OCI-LY7 (cell line): ENCODE results near the gene APOBEC3A. TPM values are rescaled to one million over a fixed set of nuclear protein-coding genes. Genes with fewer than 3 reads are reported as not detected.
"Not testable (repeated sequence)": the region's sequence is repeated elsewhere in the genome, so short reads cannot be mapped to it uniquely, and the experiment has no call there.

ENCODE experiments used
- BruUV-seq: library from RNA; stranded (reverse); fragments of 400-500 nt; replicated peaks from 2 replicates; lab custom pipeline; 2021; lab: Mats Ljungman, UMichigan
- CTCF ChIA-PET: fragments of 300-600 bp; sonication (Branson Sonifier 250); formaldehyde crosslinking; loops from one replicate; lab custom pipeline; 2022; ENCODE audit warnings: antibody characterized with exemption; ENCODE audit not compliant: unreplicated experiment; lab: Charles Lee
- POLR2A ChIA-PET: fragments of 300-600 bp; sonication (Branson Sonifier 250); formaldehyde crosslinking; loops from one replicate; lab custom pipeline; 2022; ENCODE audit warnings: antibody characterized with exemption; lab: Charles Lee
- DNase-seq: peaks from one replicate; pipeline ENCODE4 v3.0.0-alpha.2; 2015; ENCODE audit warnings: low spot score
- H2AFZ ChIP-seq: fragments of 200-600 bp; sonication (generic), shearing (Covaris generic); 2 replicates; pipeline ENCODE4 v1.6.1; 2014; ENCODE audit warnings: mild to moderate bottlenecking, antibody characterized with exemption, low read length, moderate library complexity
- H3K27ac ChIP-seq: fragments of 200-600 bp; sonication (generic); 2 replicates; pipeline ENCODE4 v1.5.1; 2014; ENCODE audit warnings: mixed run types, low read depth, mild to moderate bottlenecking, moderate library complexity, low read length, inconsistent platforms; ENCODE audit not compliant: poor library complexity, severe bottlenecking
- H3K36me3 ChIP-seq: fragments of 200-600 bp; sonication (generic); 2 replicates; pipeline ENCODE4 v1.6.1; 2014; ENCODE audit warnings: mild to moderate bottlenecking, antibody characterized with exemption, low read length, moderate library complexity, mixed read lengths; ENCODE audit not compliant: insufficient read depth
- H3K4me1 ChIP-seq: fragments of 200-600 bp; sonication (generic); 2 replicates; pipeline ENCODE4 v1.5.1; 2014; ENCODE audit warnings: mild to moderate bottlenecking, low read length; ENCODE audit not compliant: insufficient read depth, poor library complexity, severe bottlenecking
- H3K4me2 ChIP-seq: fragments of 200-600 bp; sonication (generic); 2 replicates; pipeline ENCODE4 v1.6.1; 2014; ENCODE audit warnings: mild to moderate bottlenecking, low read length
- H3K4me3 ChIP-seq: fragments of 200-600 bp; sonication (generic); 2 replicates; pipeline ENCODE4 v1.5.1; 2014; ENCODE audit warnings: mild to moderate bottlenecking, low read depth, low read length; ENCODE audit not compliant: poor library complexity, severe bottlenecking
- H3K79me2 ChIP-seq: fragments of 200-600 bp; sonication (generic); 2 replicates; pipeline ENCODE4 v1.6.1; 2016; ENCODE audit warnings: low read depth, mild to moderate bottlenecking, low read length, moderate library complexity, mixed read lengths; ENCODE audit not compliant: insufficient read depth
- H3K9me2 ChIP-seq: fragments of 200-600 bp; sonication (generic); 2 replicates; pipeline ENCODE4 v1.6.1; 2016; ENCODE audit warnings: mild to moderate bottlenecking, low read length, mixed read lengths; ENCODE audit not compliant: insufficient read depth
- H3K9me3 ChIP-seq: fragments of 200-600 bp; sonication (generic); 2 replicates; pipeline ENCODE4 v1.6.1; 2014; ENCODE audit warnings: mild to moderate bottlenecking, mixed run types, low read length, mixed read lengths
- H4K20me1 ChIP-seq: fragments of 200-600 bp; sonication (generic); 2 replicates; pipeline ENCODE4 v1.6.1; 2014; ENCODE audit warnings: mild to moderate bottlenecking, antibody characterized with exemption, low read length, moderate library complexity, mixed read lengths; ENCODE audit not compliant: insufficient read depth
- CTCF ChIP-seq: fragments of 200-600 bp; sonication (generic); conservative IDR thresholded peaks from 2 replicates; pipeline ENCODE4 v1.5.1; 2014; ENCODE audit warnings: mild to moderate bottlenecking, antibody characterized with exemption, low read length, moderate library complexity, mixed read lengths
- EZH2phosphoT487 ChIP-seq: fragments of 200-600 bp; sonication (generic); IDR thresholded peaks from 2 replicates; pipeline ENCODE4 v1.6.1; 2018; ENCODE audit warnings: low read depth, borderline replicate concordance, mild to moderate bottlenecking, mixed run types, antibody characterized with exemption, low read length, moderate library complexity, mixed read lengths
- intact Hi-C: fragments of 100-400 bp; cut with micrococcal nuclease; formaldehyde crosslinking; loops from one replicate; pipeline ENCODE4 v1.10.0; 2022; ENCODE audit not compliant: unreplicated experiment
- total RNA-seq, 2 experiments: library from RNA; depleted of rRNA in 1 of 2; stranded (reverse); fragments of >200 nt in 1 of 2; shearing (Covaris generic) in 1 of 2; gene quantifications; 2 replicates each; pipeline ENCODE4 v1.2.3, GENCODE V29; 2014 to 2022

APOBEC3A gene
- total RNA-seq, 2 experiments from 2014 or later = not detected

DNA sequence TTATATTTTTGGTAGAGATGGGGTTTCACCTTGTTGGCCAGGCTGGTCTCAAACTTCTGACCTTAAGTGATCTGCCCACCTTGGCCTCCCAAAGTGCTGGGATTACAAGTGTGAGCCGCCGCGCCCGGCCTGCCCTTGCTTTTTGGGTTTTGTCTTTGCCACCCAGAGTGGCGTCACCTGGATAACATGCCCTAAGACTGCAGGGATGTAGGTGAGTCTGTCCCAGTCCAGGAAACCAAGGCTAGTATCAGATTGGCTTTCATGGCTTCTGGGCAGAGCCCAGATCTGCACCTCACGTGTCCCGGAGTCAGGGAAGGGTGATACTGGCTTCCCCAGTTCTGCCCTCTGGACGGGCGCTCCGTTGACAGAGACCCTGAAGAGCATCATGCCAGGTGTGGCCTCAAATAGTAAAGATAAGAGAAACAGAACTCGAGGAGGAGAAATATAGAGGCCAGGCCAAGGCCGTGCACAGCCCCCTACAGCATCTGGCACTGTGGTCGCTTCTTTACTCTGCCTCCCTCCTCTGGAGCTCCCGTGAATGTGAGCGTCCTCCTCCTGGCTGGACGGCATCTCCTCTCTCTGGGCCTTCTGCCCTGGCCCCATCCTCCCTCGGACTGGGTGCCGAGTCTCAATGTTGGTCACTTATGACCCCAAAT is 16.9 kb downstream of the APOBEC3A start:
- H3K27ac ChIP-seq = no peak overlapping the region
- ChIA-PET POLR2A (interaction anchor here (0.6 kb wide), 1 partner anchor 649 kb away, joined by 3 read pairs; no protein-coding TSS in a partner anchor), CTCF (interaction anchor here (1.0 kb wide), 1 partner anchor 29 kb away, joined by 3 read pairs; no protein-coding TSS in a partner anchor)
- H3K4me1 ChIP-seq = no peaks in the 10 kb centered on the region
- H3K9me3 ChIP-seq = no peaks in the 10 kb centered on the region
- no peak overlapping the region for H3K4me2 ChIP-seq
- no peak for DNase-seq
- BruUV-seq = no TSS peak
- no peaks in the 10 kb centered on the region for H4K20me1 ChIP-seq
- H3K9me2 ChIP-seq = no peaks in the 10 kb centered on the region
- no peak for TF ChIP-seq CTCF
- TF ChIP-seq EZH2phosphoT487 = no peak
- H3K4me3 ChIP-seq = no peak overlapping the region
- peak overlapping the region; percentile 19; the same call in 1 of the 2 replicates for H2AFZ ChIP-seq
- H3K36me3 ChIP-seq = no peaks in the 10 kb centered on the region
- no peaks in the 10 kb centered on the region for H3K79me2 ChIP-seq
- intact Hi-C loops = no loop called here

GRCh38 chr22:38974826-38975175 is 17.4 kb downstream of the APOBEC3A start:
- intact Hi-C loops = no loop called here
- Histone ChIP-seq H3K79me2 (no peaks in the 10 kb centered on the region), H4K20me1 (no peaks in the 10 kb centered on the region), H3K9me2 (no peaks in the 10 kb centered on the region), H2AFZ (no peak overlapping the region), H3K4me2 (no peak overlapping the region), H3K9me3 (no peaks in the 10 kb centered on the region), H3K4me3 (no peak overlapping the region), H3K4me1 (no peaks in the 10 kb centered on the region), H3K27ac (no peak overlapping the region), H3K36me3 (no peaks in the 10 kb centered on the region)
- no peak for DNase-seq
- POLR2A ChIA-PET = no interaction called here
- CTCF ChIA-PET = no interaction called here
- no peak for TF ChIP-seq CTCF
- no TSS peak for BruUV-seq

GRCh38 chr22:38977289-38977688 is 19.9 kb downstream of the APOBEC3A start:
- POLR2A ChIA-PET, H2AFZ ChIP-seq, H3K4me2 ChIP-seq, H3K36me3 ChIP-seq, intact Hi-C loops, H3K9me2 ChIP-seq, H4K20me1 ChIP-seq, H3K27ac ChIP-seq, H3K79me2 ChIP-seq, H3K9me3 ChIP-seq, CTCF ChIA-PET, BruUV-seq, DNase-seq, H3K4me3 ChIP-seq: not testable (repeated sequence)
- H3K4me1 ChIP-seq = peaks cover 10% of the 10 kb centered on the region

- Histone ChIP-seq H3K9me3 (peaks cover 16% of the 10 kb centered on the region; the same call in 1 of the 2 replicates), H3K4me1 (peaks cover 26% of the 10 kb centered on the region)
- H3K27ac ChIP-seq, H3K4me2 ChIP-seq, BruUV-seq, H3K36me3 ChIP-seq, H4K20me1 ChIP-seq, H3K79me2 ChIP-seq, intact Hi-C loops, H3K4me3 ChIP-seq, H2AFZ ChIP-seq, CTCF ChIA-PET, DNase-seq, H3K9me2 ChIP-seq: not testable (repeated sequence)
- POLR2A ChIA-PET = interaction anchor here (0.7 to 1.3 kb wide), 2 partner anchors 23 to 56 kb away, joined by 3 read pairs; no protein-coding TSS in a partner anchor
Observed at GRCh38 chr22:38980587-38980986, 23.2 kb downstream of the APOBEC3A start.
